Suprapubic skin (tissue), 4 donors: Measurements from ENCODE around the gene KIF4B. TPM values are rescaled to one million over a fixed set of nuclear protein-coding genes. Genes with fewer than 3 reads are reported as not detected.
"Not testable (repeated sequence)": the region's sequence is repeated elsewhere in the genome, so short reads cannot be mapped to it uniquely, and the experiment has no call there.

Experiments used
- DNase-seq, 2 donors: peaks; one replicate each; pipeline ENCODE4 v3.0.0-alpha.2; 2019; ENCODE audit warnings: low spot score in 2 of 2
- H3K27ac ChIP-seq: fragments of 200-600 bp; sonication (generic); one replicate; pipeline ENCODE4 v1.5.1; 2019
- H3K27me3 ChIP-seq: fragments of 200-600 bp; sonication (generic); one replicate; pipeline ENCODE4 v1.5.1; 2019
- H3K36me3 ChIP-seq: fragments of 200-600 bp; sonication (generic); one replicate; pipeline ENCODE4 v1.5.1; 2019
- H3K4me1 ChIP-seq: fragments of 200-600 bp; sonication (generic); one replicate; pipeline ENCODE4 v1.5.1; 2019
- H3K4me3 ChIP-seq: fragments of 200-600 bp; sonication (generic); one replicate; pipeline ENCODE4 v1.5.1; 2019; ENCODE audit warnings: mild to moderate bottlenecking
- H3K9me3 ChIP-seq: fragments of 200-600 bp; sonication (generic); one replicate; pipeline ENCODE4 v1.5.1; 2019
- CTCF ChIP-seq, 2 donors: fragments of 200-600 bp in 1 of 2; fragments of 450-650 bp in 1 of 2; sonication (generic) in 1 of 2; IDR thresholded peaks; one replicate each; pipeline ENCODE4 v1.5.1; 2016 to 2019; ENCODE audit warnings: antibody characterized with exemption in 2 of 2, mild to moderate bottlenecking in 1 of 2, moderate library complexity in 1 of 2
- EP300 ChIP-seq: sonication (generic); formaldehyde crosslinking; IDR thresholded peaks from one replicate; pipeline ENCODE4 v1.6.1; 2017; ENCODE audit warnings: antibody characterized with exemption
- POLR2A ChIP-seq, 2 donors: fragments of 450-650 bp; IDR thresholded peaks; one replicate each; pipeline ENCODE4 v1.6.1; 2017; ENCODE audit warnings: antibody characterized with exemption in 2 of 2, mild to moderate bottlenecking in 2 of 2, moderate library complexity in 2 of 2
- POLR2AphosphoS5 ChIP-seq, 3 donors: sonication (generic); formaldehyde crosslinking; IDR thresholded peaks; one replicate each; pipeline ENCODE4 v1.6.1; 2017; ENCODE audit warnings: antibody characterized with exemption in 3 of 3
- WGBS: methylation state at CpG from one replicate; pipeline ENCODE4 v1.1.5; 2018; 5-methylcytosine and 5-hydroxymethylcytosine counted together
- total RNA-seq, 4 donors: library from RNA; depleted of rRNA; stranded (reverse); fragments of >200 nt; gene quantifications; one replicate each; pipeline ENCODE4 v1.1.0, GENCODE V29; 2016

The KIF4B gene
- total RNA-seq, 4 donors from 2014 or later: 0.72 TPM; not detected in 3

DNA sequence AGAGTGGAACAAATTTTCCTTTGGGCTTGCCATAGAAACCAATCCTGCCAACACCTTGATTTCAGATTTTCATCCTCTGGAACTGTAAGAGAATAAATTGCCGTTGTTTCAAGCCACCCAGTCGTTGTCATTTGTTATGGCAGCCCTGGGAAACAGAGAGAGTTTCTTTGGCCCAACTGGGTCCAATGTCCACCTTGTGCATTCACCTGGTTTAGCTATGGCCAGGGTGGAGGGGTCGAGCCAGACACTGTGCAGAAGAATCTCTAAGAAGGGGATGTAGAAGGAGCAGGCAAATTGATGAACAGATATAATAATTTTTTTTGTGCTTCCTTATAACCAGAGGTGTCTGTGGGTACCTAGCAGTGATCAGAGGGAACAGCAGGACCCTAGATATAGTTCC is 9.8 kb downstream of the KIF4B start:
- H3K27me3 ChIP-seq: peaks cover 6% of the 10 kb centered on the region
- no peaks in the 10 kb centered on the region for H3K4me1 ChIP-seq
- H3K27ac ChIP-seq: no peak overlapping the region
- no peak overlapping the region for H3K4me3 ChIP-seq
- H3K36me3 ChIP-seq: no peaks in the 10 kb centered on the region
- 73% methylated on average over 3 of the region's 3 CpGs for WGBS
- H3K9me3 ChIP-seq: no peaks in the 10 kb centered on the region
- DNase-seq: no peak
- TF ChIP-seq EP300: no peak
- TF ChIP-seq POLR2A (IDR thresholded peaks at IDR 0.05): no peak
- no peak for TF ChIP-seq POLR2AphosphoS5 (IDR thresholded peaks at IDR 0.05)
- TF ChIP-seq CTCF (IDR thresholded peaks at IDR 0.05): no peak

GRCh38 chr5:155024015-155024414 is 10.5 kb downstream of the KIF4B start:
- Histone ChIP-seq H3K9me3 (peaks cover 4% of the 10 kb centered on the region), H3K27ac (no peak overlapping the region), H3K27me3 (peaks cover 6% of the 10 kb centered on the region), H3K36me3 (no peaks in the 10 kb centered on the region), H3K4me1 (no peaks in the 10 kb centered on the region), H3K4me3 (no peak overlapping the region)
- WGBS: 88% methylated on average over 5 of the region's 5 CpGs
- TF ChIP-seq POLR2AphosphoS5 (IDR thresholded peaks at IDR 0.05) (no peak), EP300 (no peak), CTCF (IDR thresholded peaks at IDR 0.05) (no peak), POLR2A (IDR thresholded peaks at IDR 0.05) (no peak)
- no peak for DNase-seq

DNA sequence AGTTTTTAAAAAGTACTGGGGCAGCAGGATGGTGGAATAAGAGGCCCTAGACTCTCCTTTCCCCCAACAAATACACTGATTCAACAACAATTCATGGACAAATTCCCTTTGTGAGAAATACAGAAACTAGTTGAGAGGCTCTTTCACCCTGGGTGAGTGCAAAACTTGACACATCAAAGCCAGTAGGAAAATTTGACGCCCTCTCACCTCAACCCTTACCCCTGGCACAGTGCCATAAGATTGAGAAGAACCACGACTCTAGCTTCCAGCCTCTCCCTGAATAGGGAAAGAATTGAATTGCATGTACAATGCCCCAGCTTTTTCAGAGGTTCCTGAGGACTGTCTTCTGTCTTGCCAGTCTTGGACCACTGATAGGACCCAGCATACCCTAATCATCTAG is 12.3 kb downstream of the KIF4B start:
- no peak overlapping the region for H3K27ac ChIP-seq
- WGBS: 46% methylated on average over 2 of the region's 2 CpGs
- no peak overlapping the region for H3K4me3 ChIP-seq
- no peak for DNase-seq
- H3K27me3 ChIP-seq: no peaks in the 10 kb centered on the region
- H3K9me3 ChIP-seq: peaks cover 7% of the 10 kb centered on the region
- TF ChIP-seq EP300 (no peak), POLR2AphosphoS5 (IDR thresholded peaks at IDR 0.05) (no peak), CTCF (IDR thresholded peaks at IDR 0.05) (no peak), POLR2A (IDR thresholded peaks at IDR 0.05) (no peak)
- H3K4me1 ChIP-seq: no peaks in the 10 kb centered on the region
- H3K36me3 ChIP-seq: no peaks in the 10 kb centered on the region

DNA sequence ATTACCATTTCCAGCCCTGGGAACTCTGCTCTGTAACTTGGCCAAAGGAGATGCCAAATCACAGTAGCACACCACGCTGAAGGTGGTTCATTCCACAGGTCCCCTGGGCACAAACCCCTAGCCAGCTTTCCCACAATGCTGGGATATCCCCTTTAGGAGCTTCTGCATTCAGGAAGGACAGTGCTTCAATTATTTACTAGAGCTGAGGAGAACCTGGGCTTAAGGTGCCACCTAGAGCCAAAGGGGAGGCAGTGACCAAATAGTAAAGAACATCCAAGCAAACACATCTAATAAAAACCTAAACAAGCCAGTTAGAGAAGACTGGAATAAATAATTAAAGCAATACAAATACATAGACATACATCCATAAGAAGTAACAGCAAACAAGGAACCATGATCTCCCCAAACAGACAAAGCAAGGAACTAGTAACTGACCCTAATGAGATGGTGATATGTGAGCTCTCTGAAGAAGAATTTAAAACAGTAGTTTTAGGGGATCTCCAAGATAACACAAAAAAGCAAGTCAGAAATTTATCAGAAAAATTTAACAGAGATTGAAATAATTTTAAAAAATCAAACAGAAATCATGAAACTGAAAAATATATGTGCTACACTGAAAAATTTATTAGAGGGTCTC is 14.6 kb downstream of the KIF4B start:
- no peak for DNase-seq
- no peak overlapping the region for H3K4me3 ChIP-seq
- no peak overlapping the region for H3K27ac ChIP-seq
- WGBS: 57% methylated on average over 1 of the region's 1 CpG
- TF ChIP-seq EP300 (no peak), POLR2A (IDR thresholded peaks at IDR 0.05) (no peak), POLR2AphosphoS5 (IDR thresholded peaks at IDR 0.05) (no peak), CTCF (IDR thresholded peaks at IDR 0.05) (no peak)
- H3K27me3 ChIP-seq: no peaks in the 10 kb centered on the region
- peaks cover 7% of the 10 kb centered on the region for H3K9me3 ChIP-seq
- H3K4me1 ChIP-seq: no peaks in the 10 kb centered on the region
- H3K36me3 ChIP-seq: no peaks in the 10 kb centered on the region

DNA sequence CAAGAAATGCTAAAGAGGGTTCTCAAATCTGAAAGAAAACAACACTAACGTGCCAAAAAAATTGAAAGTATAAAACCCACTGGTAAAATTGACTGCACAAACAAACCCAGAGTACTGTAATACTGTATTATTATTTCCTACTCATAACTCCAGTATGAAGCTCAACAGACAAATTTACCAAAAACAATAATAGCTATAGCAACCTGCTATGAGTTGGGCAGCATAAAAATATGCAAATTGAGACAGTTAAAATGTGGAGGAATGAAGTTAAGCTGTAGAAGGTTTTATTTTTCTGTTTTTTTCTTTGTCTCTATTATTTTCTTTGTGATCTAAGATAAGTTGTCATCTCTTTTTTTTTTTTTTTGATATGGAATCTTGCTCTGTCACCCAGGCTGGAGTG is 15.7 kb downstream of the KIF4B start:
- no peaks in the 10 kb centered on the region for H3K4me1 ChIP-seq
- 81% methylated on average over 1 of the region's 1 CpG for WGBS
- TF ChIP-seq POLR2A (IDR thresholded peaks at IDR 0.05): no peak
- H3K27ac ChIP-seq: no peak overlapping the region
- no peak overlapping the region for H3K4me3 ChIP-seq
- no peak for DNase-seq
- peaks cover 7% of the 10 kb centered on the region for H3K9me3 ChIP-seq
- H3K36me3 ChIP-seq: no peaks in the 10 kb centered on the region
- H3K27me3 ChIP-seq: no peaks in the 10 kb centered on the region

- not testable (repeated sequence) for H3K27ac ChIP-seq, H3K4me3 ChIP-seq, H3K4me1 ChIP-seq, DNase-seq, H3K27me3 ChIP-seq, H3K9me3 ChIP-seq, H3K36me3 ChIP-seq
- 94% methylated on average over 1 of the region's 1 CpG for WGBS
Observed at GRCh38 chr5:155034145-155034744, 20.7 kb downstream of the KIF4B start.

GRCh38 chr5:155035087-155035486 is 21.5 kb downstream of the KIF4B start:
- WGBS: 58% methylated on average over 2 of the region's 2 CpGs
- DNase-seq, H3K36me3 ChIP-seq, H3K27me3 ChIP-seq, H3K4me3 ChIP-seq, H3K4me1 ChIP-seq, H3K27ac ChIP-seq, H3K9me3 ChIP-seq: not testable (repeated sequence)
